ENCODE results near the gene GALNT9. TPM values are rescaled to one million over a fixed set of nuclear protein-coding genes. Genes with fewer than 3 reads are reported as not detected.
"Not testable (repeated sequence)": the region's sequence is repeated elsewhere in the genome, so short reads cannot be mapped to it uniquely, and the experiment has no call there.

Gene GALNT9
- polyA plus RNA-seq, 1 donor: 4.5 TPM

DNA sequence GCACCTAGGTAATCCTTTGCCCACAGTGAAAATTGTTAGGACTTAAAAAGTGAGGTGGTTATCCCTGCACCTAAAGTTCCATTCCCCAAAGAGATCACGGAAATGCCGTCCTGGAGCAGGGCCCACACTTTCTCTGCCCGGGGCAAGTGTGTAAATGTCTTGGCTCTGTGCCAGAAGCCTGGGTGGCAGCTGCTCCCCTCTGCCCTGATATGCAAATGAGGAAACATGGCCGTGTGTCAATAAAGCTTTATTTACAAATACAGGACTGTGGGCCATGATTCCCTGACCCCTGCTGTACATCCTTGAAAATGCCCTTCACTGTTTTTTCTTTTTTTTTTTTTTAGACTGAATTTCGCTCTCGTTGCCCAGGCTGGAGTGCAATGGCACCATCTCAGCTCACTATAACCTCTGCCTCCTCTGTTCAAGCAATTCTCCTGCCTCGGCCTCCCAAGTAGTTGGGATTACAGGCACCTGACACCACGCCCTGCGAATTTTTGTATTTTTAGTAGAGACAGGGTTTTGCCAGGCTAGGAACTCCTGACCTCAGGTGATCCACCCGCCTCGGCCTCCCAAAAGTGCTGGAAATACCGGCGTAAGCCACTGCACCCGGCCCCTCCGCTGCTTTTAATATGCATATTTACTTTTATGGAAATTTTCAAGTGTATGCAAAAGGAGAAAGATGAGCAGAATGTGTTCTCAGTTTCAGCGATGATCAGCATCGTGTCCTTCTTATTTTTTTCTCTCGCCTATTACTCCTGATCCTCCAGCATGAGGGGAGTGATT is 75.5 kb downstream of the GALNT9 start:
- Histone ChIP-seq H3K27me3 (ENCODE audit: control insufficient read depth, insufficient read depth, low read length) (peaks cover 9% of the 10 kb centered on the region), H3K27ac (ENCODE audit: low read length) (no peak overlapping the region), H3K4me1 (ENCODE audit: control insufficient read depth, insufficient read depth, low read length) (no peaks in the 10 kb centered on the region), H3K9me3 (ENCODE audit: control insufficient read depth, low read depth, low read length) (no peaks in the 10 kb centered on the region), H3K4me3 (ENCODE audit: low read length) (no peak overlapping the region), H3K36me3 (ENCODE audit: control insufficient read depth, insufficient read depth, low read length) (no peaks in the 10 kb centered on the region)
- no CpG with 5 or more reads among the region's 18 CpGs for WGBS (ENCODE audit: insufficient coverage, low lambda C conversion rate)
- DNase-seq: no peak

DNA sequence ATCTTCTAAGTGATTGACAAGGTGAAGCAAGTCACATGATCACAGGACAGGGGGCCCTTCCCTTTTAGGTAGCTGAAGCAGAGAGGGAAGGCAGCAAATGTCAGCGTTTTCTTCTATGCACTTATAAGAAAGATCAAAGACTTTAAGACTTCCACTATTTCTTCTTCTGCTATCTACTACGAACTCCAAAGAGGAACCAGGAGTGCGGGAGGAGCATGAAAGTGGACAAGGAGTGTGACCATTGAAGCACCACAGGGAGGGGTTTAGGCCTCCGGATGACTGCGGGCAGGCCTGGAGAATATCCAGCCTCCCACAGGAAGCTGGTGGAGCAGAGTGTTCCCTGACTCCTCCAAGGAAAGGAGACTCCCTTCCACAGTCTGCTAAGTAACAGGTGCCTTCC is 76.4 kb downstream of the GALNT9 start:
- not testable (repeated sequence) for H3K36me3 ChIP-seq (ENCODE audit: control insufficient read depth, insufficient read depth, low read length); H3K4me3 ChIP-seq (ENCODE audit: low read length); H3K4me1 ChIP-seq (ENCODE audit: control insufficient read depth, insufficient read depth, low read length); DNase-seq; H3K27me3 ChIP-seq (ENCODE audit: control insufficient read depth, insufficient read depth, low read length); H3K9me3 ChIP-seq (ENCODE audit: control insufficient read depth, low read depth, low read length); H3K27ac ChIP-seq (ENCODE audit: low read length)
- no CpG with 5 or more reads among the region's 5 CpGs for WGBS (ENCODE audit: insufficient coverage, low lambda C conversion rate)

DNA sequence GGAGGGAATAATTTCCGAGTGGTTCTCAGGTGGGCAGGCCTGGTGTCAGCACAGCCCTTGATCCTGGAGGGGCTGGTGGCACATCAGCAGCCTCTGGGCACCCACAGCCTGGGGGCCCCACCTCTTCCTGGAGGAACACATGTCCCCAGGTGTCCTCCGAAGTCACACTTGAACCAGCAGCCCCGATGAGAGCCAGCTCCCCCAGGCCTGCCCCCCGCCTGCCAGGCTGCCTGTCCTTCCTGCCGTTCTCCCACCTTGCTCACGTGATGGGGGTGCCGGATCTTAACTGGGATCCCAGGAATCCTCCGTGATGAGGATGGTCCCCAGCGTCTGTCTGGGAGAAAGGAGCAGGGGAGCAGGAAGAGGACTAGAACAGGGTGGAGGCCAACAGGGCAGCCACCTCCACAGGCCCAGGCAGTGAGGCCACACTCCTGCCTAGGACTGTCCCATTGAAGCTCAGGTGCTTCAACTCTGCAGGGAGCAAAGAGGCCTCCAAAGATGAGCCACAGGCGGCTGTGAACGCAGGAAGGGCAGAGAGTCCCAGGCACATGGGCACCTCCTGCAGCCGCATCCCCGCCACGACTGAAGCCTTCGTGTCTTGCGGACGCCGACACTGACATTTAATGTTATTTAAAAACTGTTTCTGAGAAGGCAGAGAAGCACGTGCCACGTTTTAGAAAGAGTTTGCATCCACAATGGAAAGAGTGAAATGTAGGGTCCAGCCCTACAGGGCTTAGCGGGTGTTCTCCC is 77.5 kb downstream of the GALNT9 start:
- no peak for DNase-seq
- no peak overlapping the region for H3K27ac ChIP-seq (ENCODE audit: low read length)
- H3K27me3 ChIP-seq (ENCODE audit: control insufficient read depth, insufficient read depth, low read length): peaks cover 9% of the 10 kb centered on the region
- 86% methylated on average over 7 of the region's 21 CpGs for WGBS (ENCODE audit: insufficient coverage, low lambda C conversion rate)
- no peaks in the 10 kb centered on the region for H3K36me3 ChIP-seq (ENCODE audit: control insufficient read depth, insufficient read depth, low read length)
- no peaks in the 10 kb centered on the region for H3K4me1 ChIP-seq (ENCODE audit: control insufficient read depth, insufficient read depth, low read length)
- H3K4me3 ChIP-seq (ENCODE audit: low read length): no peak overlapping the region
- no peaks in the 10 kb centered on the region for H3K9me3 ChIP-seq (ENCODE audit: control insufficient read depth, low read depth, low read length)

DNA sequence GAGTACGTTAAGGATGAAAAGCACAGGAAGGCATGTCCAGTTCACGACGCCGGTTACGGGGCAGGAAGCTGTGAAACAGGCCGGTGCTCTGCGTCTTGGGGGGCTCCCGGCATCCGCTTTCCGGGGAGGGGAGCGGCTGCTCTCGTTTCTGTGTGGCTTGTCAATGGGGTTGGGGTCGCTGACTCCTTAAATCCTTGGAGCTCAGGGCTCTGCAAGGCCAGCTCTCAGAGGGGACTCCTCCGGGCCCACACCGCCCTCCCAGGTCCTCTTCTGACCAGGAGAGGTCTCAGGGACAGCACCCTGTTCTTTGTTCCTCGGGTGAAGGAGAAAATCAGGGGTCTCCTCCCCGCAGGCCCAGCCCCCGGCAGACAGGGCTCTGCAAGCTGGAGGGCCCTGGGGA is 78.1 kb downstream of the GALNT9 start:
- H3K27me3 ChIP-seq (ENCODE audit: control insufficient read depth, insufficient read depth, low read length): peaks cover 9% of the 10 kb centered on the region
- H3K9me3 ChIP-seq (ENCODE audit: control insufficient read depth, low read depth, low read length): no peaks in the 10 kb centered on the region
- no peaks in the 10 kb centered on the region for H3K36me3 ChIP-seq (ENCODE audit: control insufficient read depth, insufficient read depth, low read length)
- no peaks in the 10 kb centered on the region for H3K4me1 ChIP-seq (ENCODE audit: control insufficient read depth, insufficient read depth, low read length)
- no peak overlapping the region for H3K4me3 ChIP-seq (ENCODE audit: low read length)
- WGBS (ENCODE audit: insufficient coverage, low lambda C conversion rate): no CpG with 5 or more reads among the region's 18 CpGs
- no peak for DNase-seq
- H3K27ac ChIP-seq (ENCODE audit: low read length): no peak overlapping the region

DNA sequence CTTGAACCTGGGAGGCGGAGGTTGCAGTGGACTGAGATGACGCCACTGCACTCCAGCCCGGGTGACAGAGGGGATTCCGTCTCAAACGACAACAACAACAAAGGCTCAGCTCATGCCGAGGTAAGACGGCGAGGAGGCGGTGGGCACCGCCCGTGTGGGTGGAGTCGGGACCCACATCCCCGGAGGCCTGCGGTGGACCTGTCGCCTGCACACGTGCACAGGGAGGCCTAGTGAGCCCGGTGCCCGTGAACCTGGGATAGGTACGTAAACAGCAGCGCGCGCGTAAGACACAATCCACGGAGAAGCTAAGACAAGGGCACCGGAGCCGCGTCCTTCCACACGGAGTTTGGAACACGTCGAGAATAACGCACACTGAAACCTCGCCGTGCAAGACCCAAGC is 78.7 kb downstream of the GALNT9 start:
- no peaks in the 10 kb centered on the region for H3K4me1 ChIP-seq (ENCODE audit: control insufficient read depth, insufficient read depth, low read length)
- no peaks in the 10 kb centered on the region for H3K36me3 ChIP-seq (ENCODE audit: control insufficient read depth, insufficient read depth, low read length)
- no peaks in the 10 kb centered on the region for H3K9me3 ChIP-seq (ENCODE audit: control insufficient read depth, low read depth, low read length)
- peaks cover 8% of the 10 kb centered on the region for H3K27me3 ChIP-seq (ENCODE audit: control insufficient read depth, insufficient read depth, low read length)
- H3K4me3 ChIP-seq (ENCODE audit: low read length): no peak overlapping the region
- H3K27ac ChIP-seq (ENCODE audit: low read length): no peak overlapping the region
- DNase-seq: no peak
- 97% methylated on average over 5 of the region's 33 CpGs for WGBS (ENCODE audit: insufficient coverage, low lambda C conversion rate)

DNA sequence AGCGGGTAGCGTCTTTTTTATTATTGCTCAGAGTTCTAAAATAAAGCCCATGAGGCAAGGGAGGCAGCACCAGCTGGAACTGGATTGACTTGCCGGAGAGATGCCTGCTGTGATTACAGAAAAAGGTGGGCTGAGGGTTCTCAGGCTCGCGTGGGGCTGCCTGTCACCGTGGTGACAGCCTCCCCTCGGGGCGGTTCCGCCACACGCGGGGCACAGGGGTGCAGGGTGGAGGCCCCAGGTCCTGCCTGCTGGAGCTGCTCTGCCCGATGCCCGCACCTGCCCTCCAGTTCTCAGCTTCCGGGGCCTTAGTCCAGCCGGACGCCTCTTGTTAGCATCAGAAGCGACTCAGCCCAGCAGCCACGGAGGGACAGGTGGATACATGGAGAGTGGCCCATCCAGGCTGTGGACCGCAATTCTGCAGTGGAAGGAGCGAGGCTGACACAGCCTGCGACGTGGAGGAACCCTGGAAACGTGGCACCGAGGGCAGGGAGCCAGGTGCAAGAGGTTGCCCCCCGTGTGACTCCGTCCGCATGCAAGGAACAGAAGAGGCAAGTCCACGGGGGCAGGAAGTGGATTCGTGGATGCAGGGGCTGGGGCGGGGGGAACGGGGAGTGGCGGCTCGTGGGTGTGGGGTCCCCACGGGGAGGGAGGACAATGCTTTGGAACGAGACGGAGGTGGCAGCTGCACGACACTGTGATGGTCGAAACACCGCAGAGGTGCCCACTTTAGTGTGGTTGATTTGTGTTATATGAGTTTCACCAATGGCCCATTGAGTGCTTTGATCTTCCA is 79.5 kb downstream of the GALNT9 start:
- WGBS (ENCODE audit: insufficient coverage, low lambda C conversion rate): no CpG with 5 or more reads among the region's 39 CpGs
- H3K4me1 ChIP-seq (ENCODE audit: control insufficient read depth, insufficient read depth, low read length): no peaks in the 10 kb centered on the region
- H3K4me3 ChIP-seq (ENCODE audit: low read length): no peak overlapping the region
- H3K36me3 ChIP-seq (ENCODE audit: control insufficient read depth, insufficient read depth, low read length): no peaks in the 10 kb centered on the region
- no peak overlapping the region for H3K27ac ChIP-seq (ENCODE audit: low read length)
- H3K27me3 ChIP-seq (ENCODE audit: control insufficient read depth, insufficient read depth, low read length): peaks cover 5% of the 10 kb centered on the region
- no peaks in the 10 kb centered on the region for H3K9me3 ChIP-seq (ENCODE audit: control insufficient read depth, low read depth, low read length)
- no peak for DNase-seq

DNA sequence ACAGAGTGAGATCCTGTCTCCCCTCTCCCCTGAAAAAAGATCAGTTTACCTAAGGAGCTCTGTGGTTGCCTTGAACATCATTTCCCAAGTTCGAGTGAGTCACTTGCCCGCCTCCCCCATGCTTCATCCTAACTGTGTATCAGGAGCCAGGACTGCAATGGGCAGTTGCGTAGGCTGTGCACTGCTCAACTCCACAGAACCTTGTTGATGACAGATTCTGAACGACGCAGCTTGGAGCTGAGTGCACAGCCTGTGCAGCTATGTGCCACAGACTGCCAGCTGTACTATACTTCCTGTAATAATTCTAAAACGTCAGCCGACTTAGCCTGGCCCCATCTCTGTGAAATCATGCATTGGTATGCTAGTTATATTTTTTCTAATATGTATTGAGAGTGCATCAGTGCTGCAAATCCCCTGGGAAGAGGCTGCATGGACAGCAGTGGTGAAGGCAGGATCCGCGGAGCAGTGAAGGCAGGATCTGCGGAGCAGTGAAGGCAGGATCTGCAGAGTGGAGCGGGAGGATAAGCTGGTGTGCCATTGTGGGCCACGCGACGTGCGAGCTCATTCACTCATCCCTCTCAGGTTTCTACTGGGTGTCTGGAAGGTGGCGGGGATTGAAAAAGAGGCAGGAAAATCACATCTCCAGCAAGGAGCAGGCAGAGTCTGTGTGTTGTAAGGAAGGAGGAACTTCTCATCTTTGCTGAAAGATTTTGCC is 80.8 kb downstream of the GALNT9 start:
- DNase-seq: no peak
- Histone ChIP-seq H3K36me3 (ENCODE audit: control insufficient read depth, insufficient read depth, low read length) (no peaks in the 10 kb centered on the region), H3K4me1 (ENCODE audit: control insufficient read depth, insufficient read depth, low read length) (no peaks in the 10 kb centered on the region), H3K27me3 (ENCODE audit: control insufficient read depth, insufficient read depth, low read length) (no peaks in the 10 kb centered on the region), H3K9me3 (ENCODE audit: control insufficient read depth, low read depth, low read length) (peaks cover 2% of the 10 kb centered on the region), H3K27ac (ENCODE audit: low read length) (no peak overlapping the region), H3K4me3 (ENCODE audit: low read length) (no peak overlapping the region)
- no CpG with 5 or more reads among the region's 16 CpGs for WGBS (ENCODE audit: insufficient coverage, low lambda C conversion rate)

DNA sequence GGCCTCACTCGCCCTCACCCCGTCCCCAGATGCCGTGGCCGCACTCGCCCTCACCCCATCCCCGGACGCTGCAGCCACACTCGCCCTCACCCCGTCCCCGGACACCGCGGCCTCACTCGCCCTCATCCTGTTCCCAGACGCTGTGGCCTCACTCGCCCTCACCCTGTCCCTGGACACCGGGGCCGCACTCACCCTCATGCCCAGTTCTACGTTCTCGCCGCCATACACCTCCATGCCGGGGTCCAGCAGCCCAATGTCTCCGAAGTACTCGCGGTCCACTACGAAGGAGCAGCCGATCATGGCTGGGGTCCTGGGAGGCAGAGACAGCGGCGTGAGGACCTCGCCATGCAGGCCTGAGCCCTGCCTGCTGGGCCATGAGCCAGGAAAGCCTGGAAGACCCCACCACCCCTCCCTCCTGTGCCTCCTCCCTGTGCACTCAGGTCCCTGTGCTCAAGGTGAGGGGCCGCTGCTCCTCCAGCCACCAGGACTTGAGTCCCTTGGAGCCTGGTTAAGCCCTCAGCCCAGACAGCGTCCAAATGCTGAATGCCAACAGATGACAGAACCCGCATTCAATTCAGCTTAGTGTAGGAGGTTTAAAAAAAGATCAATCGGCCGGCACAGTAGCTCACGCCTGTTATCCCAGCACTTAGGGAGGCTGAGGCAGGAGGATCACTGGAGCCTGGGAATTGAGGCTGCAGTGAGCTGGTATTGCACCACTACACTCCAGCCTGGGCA is 81.5 kb downstream of the GALNT9 start:
- peaks cover 6% of the 10 kb centered on the region for H3K9me3 ChIP-seq (ENCODE audit: control insufficient read depth, low read depth, low read length)
- no peak overlapping the region for H3K27ac ChIP-seq (ENCODE audit: low read length)
- H3K4me3 ChIP-seq (ENCODE audit: low read length): no peak overlapping the region
- no peaks in the 10 kb centered on the region for H3K27me3 ChIP-seq (ENCODE audit: control insufficient read depth, insufficient read depth, low read length)
- no peak for DNase-seq
- H3K4me1 ChIP-seq (ENCODE audit: control insufficient read depth, insufficient read depth, low read length): no peaks in the 10 kb centered on the region
- H3K36me3 ChIP-seq (ENCODE audit: control insufficient read depth, insufficient read depth, low read length): no peaks in the 10 kb centered on the region
- no CpG with 5 or more reads among the region's 35 CpGs for WGBS (ENCODE audit: insufficient coverage, low lambda C conversion rate)

DNA sequence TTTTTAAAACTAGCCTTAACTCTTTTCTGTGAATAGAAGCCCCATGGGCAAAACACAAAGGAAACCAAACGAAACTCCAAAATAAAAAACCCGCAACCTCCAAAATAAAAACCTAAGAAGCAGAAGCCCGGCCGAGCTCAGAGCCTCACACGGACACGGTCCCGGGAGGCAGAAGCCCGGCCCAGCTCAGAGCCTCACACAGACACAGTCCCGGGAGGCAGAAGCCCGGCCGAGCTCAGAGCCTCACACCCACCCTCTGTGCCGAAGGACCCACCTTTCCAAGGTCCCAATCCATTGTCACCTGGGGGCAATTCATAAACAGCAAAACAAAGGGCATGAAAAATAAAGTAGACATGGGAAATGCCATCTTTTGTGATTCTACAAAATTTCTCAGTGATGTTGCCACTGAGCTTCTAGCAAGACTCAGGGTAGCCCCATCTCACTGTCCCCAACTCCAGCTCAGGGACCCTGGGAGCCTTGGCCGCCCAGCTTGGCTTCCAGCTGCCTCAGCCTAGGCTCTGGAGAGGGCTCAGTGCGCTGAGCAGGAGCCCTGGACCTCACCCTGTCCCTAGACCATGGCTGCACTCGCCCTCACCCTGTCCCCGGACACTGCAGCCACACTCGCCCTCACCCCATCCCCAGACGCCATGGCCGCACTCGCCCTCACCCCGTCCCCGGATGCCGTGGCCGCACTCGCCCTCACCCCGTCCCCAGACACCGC is 82.2 kb downstream of the GALNT9 start:
- no peak overlapping the region for H3K4me3 ChIP-seq (ENCODE audit: low read length)
- no peak overlapping the region for H3K27ac ChIP-seq (ENCODE audit: low read length)
- no peaks in the 10 kb centered on the region for H3K27me3 ChIP-seq (ENCODE audit: control insufficient read depth, insufficient read depth, low read length)
- no CpG with 5 or more reads among the region's 27 CpGs for WGBS (ENCODE audit: insufficient coverage, low lambda C conversion rate)
- H3K36me3 ChIP-seq (ENCODE audit: control insufficient read depth, insufficient read depth, low read length): no peaks in the 10 kb centered on the region
- no peaks in the 10 kb centered on the region for H3K4me1 ChIP-seq (ENCODE audit: control insufficient read depth, insufficient read depth, low read length)
- no peak for DNase-seq
- peaks cover 6% of the 10 kb centered on the region for H3K9me3 ChIP-seq (ENCODE audit: control insufficient read depth, low read depth, low read length)

All from large intestine (tissue), 3 donors.